Astrocyte (in vitro differentiated cells and primary cell): Measurements from ENCODE around the gene GLB1L. TPM values are rescaled to one million over a fixed set of nuclear protein-coding genes. Genes with fewer than 3 reads are reported as not detected.

Experiments
- DNase-seq: peaks from one replicate; pipeline ENCODE4 v3.0.0-alpha.2; 2010; ENCODE audit warnings: low read depth
- FAIRE-seq: peaks from 2 replicates; lab custom pipeline; 2011; peaks lifted over from hg19 to GRCh38; lab: Jason Lieb, UNC
- H2AFZ ChIP-seq: 2 replicates; pipeline ENCODE4 v1.6.0; 2012; ENCODE audit warnings: low read depth, low read length, inconsistent platforms
- H3K27ac ChIP-seq: 2 replicates; pipeline ENCODE4 v1.5.1; 2011; ENCODE audit warnings: low read depth, low read length, inconsistent platforms
- H3K27me3 ChIP-seq: 2 replicates; pipeline ENCODE4 v1.6.0; 2011; ENCODE audit warnings: low read length, inconsistent platforms; ENCODE audit not compliant: insufficient read depth
- H3K36me3 ChIP-seq: 2 replicates; pipeline ENCODE4 v1.5.1; 2011; ENCODE audit warnings: low read length, inconsistent platforms; ENCODE audit not compliant: insufficient read depth
- H3K4me1 ChIP-seq: 2 replicates; pipeline ENCODE4 v1.5.1; 2011; ENCODE audit warnings: low read length, inconsistent platforms; ENCODE audit not compliant: insufficient read depth
- H3K4me2 ChIP-seq: 2 replicates; pipeline ENCODE4 v1.6.0; 2012; ENCODE audit warnings: low read length, inconsistent platforms
- H3K4me3 ChIP-seq: 2 replicates; pipeline ENCODE4 v1.5.1; 2011; ENCODE audit warnings: low read depth, mild to moderate bottlenecking, low read length, inconsistent platforms; ENCODE audit not compliant: insufficient read depth
- H3K79me2 ChIP-seq: 2 replicates; pipeline ENCODE4 v1.6.0; 2012; ENCODE audit warnings: mild to moderate bottlenecking, low read length, inconsistent platforms; ENCODE audit not compliant: insufficient read depth
- H3K9ac ChIP-seq: 2 replicates; pipeline ENCODE4 v1.6.0; 2012; ENCODE audit warnings: mild to moderate bottlenecking, low read length, inconsistent platforms
- H3K9me3 ChIP-seq: 2 replicates; pipeline ENCODE4 v1.5.1; 2012; ENCODE audit warnings: low read depth, mild to moderate bottlenecking, low read length, inconsistent platforms; ENCODE audit not compliant: insufficient read depth
- H4K20me1 ChIP-seq: 2 replicates; pipeline ENCODE4 v1.6.0; 2012; ENCODE audit warnings: low read length, inconsistent platforms; ENCODE audit not compliant: insufficient read depth
- H3K27ac Mint-ChIP-seq: one replicate; pipeline ENCODE4 v1.8.0; 2021; ENCODE audit warnings: mild to moderate bottlenecking, mixed read lengths; ENCODE audit not compliant: unreplicated experiment
- H3K27me3 Mint-ChIP-seq: one replicate; pipeline ENCODE4 v1.8.0; 2021; ENCODE audit warnings: low read depth, mixed read lengths; ENCODE audit not compliant: unreplicated experiment
- H3K36me3 Mint-ChIP-seq: one replicate; pipeline ENCODE4 v1.8.0; 2021; ENCODE audit warnings: low read depth, mixed read lengths; ENCODE audit not compliant: unreplicated experiment
- H3K4me1 Mint-ChIP-seq: one replicate; pipeline ENCODE4 v1.8.0; 2021; ENCODE audit warnings: low read depth, mixed read lengths; ENCODE audit not compliant: unreplicated experiment
- H3K4me3 Mint-ChIP-seq: one replicate; pipeline ENCODE4 v1.8.0; 2021; ENCODE audit warnings: mild to moderate bottlenecking, moderate library complexity, mixed read lengths; ENCODE audit not compliant: unreplicated experiment
- H3K9me3 Mint-ChIP-seq: one replicate; pipeline ENCODE4 v1.8.0; 2021; ENCODE audit warnings: mild to moderate bottlenecking, mixed read lengths; ENCODE audit not compliant: unreplicated experiment
- EZH2 ChIP-seq: IDR thresholded peaks from 2 replicates; pipeline ENCODE4 v1.6.1; 2012; ENCODE audit warnings: mild to moderate bottlenecking, low read length, inconsistent platforms; ENCODE audit not compliant: insufficient read depth
- total RNA-seq: library from RNA; stranded (reverse); gene quantifications from 2 replicates; pipeline ENCODE4 v1.2.1, GENCODE V29; 2021
- TF ChIP-seq, protein P1 (sequence below): IDR thresholded peaks from 2 replicates; pipeline ENCODE4 v1.5.1; 2011; ENCODE audit warnings: low read depth, mild to moderate bottlenecking, inconsistent platforms, low read length, moderate library complexity; ENCODE audit not compliant: insufficient read depth

Gene GLB1L
- total RNA-seq, 1 donor from 2014 or later: 2.7 TPM

- Histone ChIP-seq H3K9ac (no peak overlapping the region), H3K79me2 (peaks cover 23% of the 10 kb centered on the region), H3K4me2 (no peak overlapping the region), H3K27me3 (no peaks in the 10 kb centered on the region), H3K9me3 (no peaks in the 10 kb centered on the region), H4K20me1 (peaks cover 24% of the 10 kb centered on the region), H3K4me3 (no peak overlapping the region), H2AFZ (no peak overlapping the region), H3K4me1 (peaks cover 19% of the 10 kb centered on the region), H3K27ac (no peak overlapping the region), H3K36me3 (peaks cover 26% of the 10 kb centered on the region)
- no peak for FAIRE-seq
- H3K27ac Mint-ChIP-seq: no peak overlapping the region
- H3K27me3 Mint-ChIP-seq: no peaks in the 10 kb centered on the region
- H3K36me3 Mint-ChIP-seq: peaks cover 33% of the 10 kb centered on the region
- H3K9me3 Mint-ChIP-seq: no peaks in the 10 kb centered on the region
- H3K4me3 Mint-ChIP-seq: peak overlapping the region; percentile 11
- H3K4me1 Mint-ChIP-seq: peaks cover 5% of the 10 kb centered on the region
- TF ChIP-seq, protein P1, sequence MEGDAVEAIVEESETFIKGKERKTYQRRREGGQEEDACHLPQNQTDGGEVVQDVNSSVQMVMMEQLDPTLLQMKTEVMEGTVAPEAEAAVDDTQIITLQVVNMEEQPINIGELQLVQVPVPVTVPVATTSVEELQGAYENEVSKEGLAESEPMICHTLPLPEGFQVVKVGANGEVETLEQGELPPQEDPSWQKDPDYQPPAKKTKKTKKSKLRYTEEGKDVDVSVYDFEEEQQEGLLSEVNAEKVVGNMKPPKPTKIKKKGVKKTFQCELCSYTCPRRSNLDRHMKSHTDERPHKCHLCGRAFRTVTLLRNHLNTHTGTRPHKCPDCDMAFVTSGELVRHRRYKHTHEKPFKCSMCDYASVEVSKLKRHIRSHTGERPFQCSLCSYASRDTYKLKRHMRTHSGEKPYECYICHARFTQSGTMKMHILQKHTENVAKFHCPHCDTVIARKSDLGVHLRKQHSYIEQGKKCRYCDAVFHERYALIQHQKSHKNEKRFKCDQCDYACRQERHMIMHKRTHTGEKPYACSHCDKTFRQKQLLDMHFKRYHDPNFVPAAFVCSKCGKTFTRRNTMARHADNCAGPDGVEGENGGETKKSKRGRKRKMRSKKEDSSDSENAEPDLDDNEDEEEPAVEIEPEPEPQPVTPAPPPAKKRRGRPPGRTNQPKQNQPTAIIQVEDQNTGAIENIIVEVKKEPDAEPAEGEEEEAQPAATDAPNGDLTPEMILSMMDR: no peak
- no peak for TF ChIP-seq EZH2
- DNase-seq: no peak
Observed at GRCh38 chr2:219223831-219224610, 21.2 kb downstream of the GLB1L start.

DNA sequence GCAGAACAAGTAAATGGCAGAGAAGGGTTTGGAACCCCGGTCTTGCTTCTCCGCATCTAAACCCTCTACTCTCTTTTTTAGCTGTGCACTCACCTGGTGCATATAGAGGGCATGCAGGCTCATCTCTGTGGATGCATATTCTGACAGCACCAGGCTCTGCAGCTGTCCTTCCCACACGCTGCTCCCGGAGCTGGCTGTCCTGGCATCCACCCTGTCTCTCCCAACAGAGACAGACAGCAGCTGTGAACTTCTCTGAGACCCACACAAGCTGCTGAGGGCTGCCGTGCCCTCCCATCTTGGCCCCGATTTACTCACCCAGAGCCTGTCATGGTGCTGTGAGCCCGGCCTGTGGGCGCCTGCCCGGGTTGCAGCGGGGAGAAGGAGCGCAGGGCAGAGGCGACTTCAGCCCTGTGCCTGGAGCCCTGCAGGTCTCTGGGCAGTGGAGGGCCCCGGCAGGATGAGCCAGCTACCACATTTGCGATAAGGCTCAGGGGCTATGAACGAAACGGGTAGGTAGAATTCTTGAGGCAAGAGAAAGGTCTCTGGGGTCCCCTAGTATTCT lies 23.2 kb downstream of the GLB1L start:
- Mint-ChIP-seq H3K27me3 (no peaks in the 10 kb centered on the region), H3K27ac (no peak overlapping the region), H3K4me3 (peak overlapping the region; percentile 50), H3K4me1 (peaks cover 3% of the 10 kb centered on the region), H3K36me3 (peaks cover 33% of the 10 kb centered on the region), H3K9me3 (no peaks in the 10 kb centered on the region)
- Histone ChIP-seq H3K4me1 (peaks cover 23% of the 10 kb centered on the region), H4K20me1 (peaks cover 14% of the 10 kb centered on the region), H3K9ac (no peak overlapping the region), H3K36me3 (peaks cover 26% of the 10 kb centered on the region), H2AFZ (no peak overlapping the region), H3K4me2 (no peak overlapping the region), H3K27me3 (no peaks in the 10 kb centered on the region), H3K79me2 (peaks cover 6% of the 10 kb centered on the region), H3K9me3 (no peaks in the 10 kb centered on the region), H3K4me3 (no peak overlapping the region), H3K27ac (no peak overlapping the region)
- no peak for FAIRE-seq
- no peak for TF ChIP-seq EZH2
- TF ChIP-seq, protein P1: no peak
- DNase-seq: no peak
